GM12873 (cell line): ENCODE measurements around the gene SRRD.
A peak's percentile ranks its signal among the peaks of the same experiment; 100 is the strongest.

Experiments
- CTCF ChIP-seq: IDR thresholded peaks from 2 replicates; pipeline ENCODE4 v1.5.1; 2012; ENCODE audit warnings: low read depth, mild to moderate bottlenecking, moderate library complexity, low read length, control low read depth; ENCODE audit not compliant: insufficient read depth; ENCODE audit errors: missing control alignments

SRRD gene

GRCh38 chr22:26499188-26499703 is 15.6 kb downstream of the SRRD start:
- TF ChIP-seq CTCF = no peak

GRCh38 chr22:26501996-26502395 is 18.3 kb downstream of the SRRD start:
- TF ChIP-seq CTCF = no peak

- TF ChIP-seq CTCF = peak; percentile 81
These were observed 19.2 kb downstream of the SRRD start for GRCh38 chr22:26502688-26503561.

- TF ChIP-seq CTCF = no peak
These were observed 20.1 kb downstream of the SRRD start for GRCh38 chr22:26503758-26504157.

- TF ChIP-seq CTCF = no peak
These were observed 24.5 kb downstream of the SRRD start for GRCh38 chr22:26508148-26508547.

- TF ChIP-seq CTCF = no peak
These were observed 28.6 kb downstream of the SRRD start, which contains the start of gene TFIP11 for GRCh38 chr22:26512149-26512793. TSS of gene TFIP11 (minus strand) at chr22:26512473. CDS start at chr22:26510272, 2,201 bp downstream.

GRCh38 chr22:26513838-26514237 is 30.2 kb downstream of the SRRD start:
- TF ChIP-seq CTCF = no peak
